ENCODE results near the gene SLC35B3.

DNA sequence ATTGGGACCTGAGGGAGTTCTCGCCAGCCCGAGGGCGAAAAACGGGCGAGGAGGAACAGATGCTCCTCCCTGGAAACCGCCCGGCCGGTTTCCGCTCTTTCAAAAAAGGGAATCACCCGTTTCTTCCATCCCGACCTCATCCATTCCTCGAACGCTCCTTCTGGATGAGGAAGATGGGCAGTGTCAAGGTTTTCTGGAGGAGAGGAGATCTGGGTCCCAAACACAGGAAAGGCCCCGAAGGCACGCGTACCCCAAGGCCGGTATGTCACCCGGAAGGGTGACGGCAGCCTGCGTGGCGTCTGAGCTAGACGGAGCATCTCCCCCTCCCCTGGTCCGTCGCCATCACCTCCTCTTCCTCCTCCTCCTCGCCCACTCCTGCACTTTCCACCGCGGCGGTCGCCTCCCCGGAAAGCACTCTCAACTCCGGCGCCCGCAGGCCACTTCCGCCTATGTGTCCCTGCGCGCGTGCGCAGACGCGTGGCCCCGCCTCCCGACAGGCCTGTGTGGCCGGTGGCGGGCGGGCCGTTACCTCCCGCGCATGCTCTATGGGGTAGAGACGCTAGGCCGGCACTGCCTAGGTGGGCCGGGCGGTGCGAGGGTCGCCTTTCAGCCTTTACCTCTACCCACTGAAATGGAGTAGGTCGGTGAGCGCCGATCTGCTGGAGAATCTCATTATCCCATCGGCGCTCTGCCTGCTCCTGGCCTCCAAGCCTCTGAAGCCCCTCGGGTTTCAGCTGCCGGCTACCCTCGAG lies at the start of gene SLC35B3:
- TF ChIP-seq, protein P1, sequence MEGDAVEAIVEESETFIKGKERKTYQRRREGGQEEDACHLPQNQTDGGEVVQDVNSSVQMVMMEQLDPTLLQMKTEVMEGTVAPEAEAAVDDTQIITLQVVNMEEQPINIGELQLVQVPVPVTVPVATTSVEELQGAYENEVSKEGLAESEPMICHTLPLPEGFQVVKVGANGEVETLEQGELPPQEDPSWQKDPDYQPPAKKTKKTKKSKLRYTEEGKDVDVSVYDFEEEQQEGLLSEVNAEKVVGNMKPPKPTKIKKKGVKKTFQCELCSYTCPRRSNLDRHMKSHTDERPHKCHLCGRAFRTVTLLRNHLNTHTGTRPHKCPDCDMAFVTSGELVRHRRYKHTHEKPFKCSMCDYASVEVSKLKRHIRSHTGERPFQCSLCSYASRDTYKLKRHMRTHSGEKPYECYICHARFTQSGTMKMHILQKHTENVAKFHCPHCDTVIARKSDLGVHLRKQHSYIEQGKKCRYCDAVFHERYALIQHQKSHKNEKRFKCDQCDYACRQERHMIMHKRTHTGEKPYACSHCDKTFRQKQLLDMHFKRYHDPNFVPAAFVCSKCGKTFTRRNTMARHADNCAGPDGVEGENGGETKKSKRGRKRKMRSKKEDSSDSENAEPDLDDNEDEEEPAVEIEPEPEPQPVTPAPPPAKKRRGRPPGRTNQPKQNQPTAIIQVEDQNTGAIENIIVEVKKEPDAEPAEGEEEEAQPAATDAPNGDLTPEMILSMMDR (IDR thresholded peaks at IDR 0.05; ENCODE audit: low read depth, low read length, poor library complexity, severe bottlenecking) = no peak
- no peak for TF ChIP-seq EZH2phosphoT487 (IDR thresholded peaks at IDR 0.05; ENCODE audit: borderline replicate concordance, low read length)

Measured in DOHH2 (cell line).